Parathyroid adenoma (tissue), 2 donors: Measurements from ENCODE around the gene LIFR.
A peak's percentile ranks its signal among the peaks of the same experiment; 100 is the strongest.

Experiments used
- H2AFZ ChIP-seq: fragments of 300-600 bp; sonication (generic); one replicate; pipeline ENCODE4 v1.7.0; 2017; ENCODE audit warnings: antibody characterized with exemption, mild to moderate bottlenecking
- H3K27ac ChIP-seq: fragments of 300-600 bp; sonication (generic); one replicate; pipeline ENCODE4 v1.7.0; 2017
- H3K27me3 ChIP-seq: fragments of 300-600 bp; sonication (generic); one replicate; pipeline ENCODE4 v1.7.0; 2017; ENCODE audit warnings: low read length; ENCODE audit not compliant: control insufficient read depth, insufficient read depth
- H3K36me3 ChIP-seq: fragments of 300-600 bp; sonication (generic); one replicate; pipeline ENCODE4 v1.7.0; 2017; ENCODE audit warnings: low read length; ENCODE audit not compliant: control insufficient read depth, insufficient read depth
- H3K4me1 ChIP-seq: fragments of 300-600 bp; sonication (generic); one replicate; pipeline ENCODE4 v1.7.0; 2017; ENCODE audit warnings: control low read depth
- H3K4me2 ChIP-seq: fragments of 300-600 bp; sonication (generic); one replicate; pipeline ENCODE4 v1.7.0; 2017; ENCODE audit warnings: low read length
- H3K4me3 ChIP-seq: fragments of 300-600 bp; sonication (generic); one replicate; pipeline ENCODE4 v1.7.0; 2017; ENCODE audit warnings: low read depth, low read length
- H3K79me2 ChIP-seq: fragments of 300-600 bp; sonication (generic); one replicate; pipeline ENCODE4 v1.7.0; 2017; ENCODE audit warnings: control low read depth
- H3K9ac ChIP-seq: fragments of 300-600 bp; sonication (generic); one replicate; pipeline ENCODE4 v1.7.0; 2017; ENCODE audit warnings: mild to moderate bottlenecking
- H3K9me3 ChIP-seq: fragments of 300-600 bp; sonication (generic); one replicate; pipeline ENCODE4 v1.7.0; 2017; ENCODE audit warnings: low read length; ENCODE audit not compliant: control insufficient read depth
- CTCF ChIP-seq: fragments of 300-600 bp; sonication (generic); IDR thresholded peaks from one replicate; pipeline ENCODE4 v1.7.0; 2017; ENCODE audit warnings: antibody characterized with exemption, mild to moderate bottlenecking
- donor health status: primary hyperparathyroidism.

Gene LIFR

DNA sequence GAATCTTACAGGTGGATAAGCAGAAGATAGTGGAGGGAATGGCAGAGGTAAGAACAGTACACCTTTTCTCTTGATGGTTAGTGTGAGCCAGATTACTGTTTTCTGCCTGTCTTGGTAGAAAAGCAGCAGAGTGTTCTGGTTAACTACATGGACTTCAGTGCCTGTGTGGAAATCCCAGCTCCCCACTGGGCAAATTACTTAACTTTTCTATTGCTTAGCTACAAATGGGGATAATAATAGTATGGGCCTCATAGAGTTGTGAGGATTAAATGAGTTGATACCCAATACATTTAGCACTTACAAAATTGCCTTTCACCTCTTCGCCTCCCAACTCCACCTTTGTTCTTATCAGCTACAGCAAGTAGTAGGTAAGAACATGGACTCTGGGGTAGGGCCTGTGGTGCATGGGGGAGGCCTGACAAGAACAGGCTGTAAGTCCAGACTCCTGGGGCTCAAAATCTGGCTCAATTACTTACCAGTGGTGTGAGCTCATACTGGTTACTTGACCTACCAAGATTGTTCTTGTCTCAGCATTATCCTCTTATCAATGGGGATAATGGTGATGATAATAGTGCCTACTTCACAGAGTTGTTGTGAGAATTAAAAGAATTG, 125.1 kb downstream of the LIFR start:
- H3K4me3 ChIP-seq = no peak overlapping the region
- no peak overlapping the region for H3K4me2 ChIP-seq
- no peak overlapping the region for H2AFZ ChIP-seq
- no peaks in the 10 kb centered on the region for H3K27me3 ChIP-seq
- H3K9ac ChIP-seq = no peak overlapping the region
- H3K27ac ChIP-seq = no peak overlapping the region
- H3K9me3 ChIP-seq = no peaks in the 10 kb centered on the region
- TF ChIP-seq CTCF = no peak
- H3K4me1 ChIP-seq = peaks cover 3% of the 10 kb centered on the region
- H3K79me2 ChIP-seq = no peaks in the 10 kb centered on the region
- H3K36me3 ChIP-seq = no peaks in the 10 kb centered on the region

- no peaks in the 10 kb centered on the region for H3K36me3 ChIP-seq
- no peak for TF ChIP-seq CTCF
- no peaks in the 10 kb centered on the region for H3K79me2 ChIP-seq
- H3K9me3 ChIP-seq = no peaks in the 10 kb centered on the region
- peak overlapping the region; percentile 52 for H2AFZ ChIP-seq
- no peak overlapping the region for H3K27ac ChIP-seq
- H3K9ac ChIP-seq = no peak overlapping the region
- H3K4me3 ChIP-seq = no peak overlapping the region
- H3K27me3 ChIP-seq = no peaks in the 10 kb centered on the region
- no peak overlapping the region for H3K4me2 ChIP-seq
- peaks cover 3% of the 10 kb centered on the region for H3K4me1 ChIP-seq
Observed at GRCh38 chr5:38426986-38427950, 129.2 kb downstream of the LIFR start.

- H3K36me3 ChIP-seq = no peaks in the 10 kb centered on the region
- no peaks in the 10 kb centered on the region for H3K27me3 ChIP-seq
- peak overlapping the region; percentile 52 for H2AFZ ChIP-seq
- no peak overlapping the region for H3K27ac ChIP-seq
- H3K79me2 ChIP-seq = no peaks in the 10 kb centered on the region
- no peak overlapping the region for H3K4me2 ChIP-seq
- no peak for TF ChIP-seq CTCF
- H3K4me1 ChIP-seq = peaks cover 3% of the 10 kb centered on the region
- no peak overlapping the region for H3K4me3 ChIP-seq
- no peak overlapping the region for H3K9ac ChIP-seq
- no peaks in the 10 kb centered on the region for H3K9me3 ChIP-seq
Observed at GRCh38 chr5:38426490-38426889, 130.0 kb downstream of the LIFR start.
